WTC11 (cell line): Measurements from ENCODE around the gene RPS10.

Source experiments
- AFF4 ChIP-seq: sonication (generic); formaldehyde crosslinking; IDR thresholded peaks from 2 replicates; pipeline ENCODE4 v1.8.1; 2023; ENCODE audit warnings: mild to moderate bottlenecking, missing genetic modification reagents, borderline replicate concordance
- ATF3 ChIP-seq: sonication (generic); formaldehyde crosslinking; conservative IDR thresholded peaks from 2 replicates; pipeline ENCODE4 v1.8.1; 2022; ENCODE audit warnings: mild to moderate bottlenecking, missing genetic modification reagents
- CTCF ChIP-seq: fragments of 200-600 bp; IDR thresholded peaks from 2 replicates; pipeline ENCODE4 v1.8.0; 2022; ENCODE audit warnings: antibody characterized with exemption
- IRF1 ChIP-seq: sonication (generic); formaldehyde crosslinking; IDR thresholded peaks from 2 replicates; pipeline ENCODE4 v1.8.0; 2023; ENCODE audit warnings: missing genetic modification reagents
- NFE2L1 ChIP-seq: sonication (generic); formaldehyde crosslinking; IDR thresholded peaks from 2 replicates; pipeline ENCODE4 v1.8.1; 2023; ENCODE audit warnings: missing genetic modification reagents
- NFYB ChIP-seq: sonication (generic); formaldehyde crosslinking; conservative IDR thresholded peaks from 2 replicates; pipeline ENCODE4 v1.8.0; 2022; ENCODE audit warnings: low read depth, missing genetic modification reagents
- PRDM15 ChIP-seq: sonication (generic); formaldehyde crosslinking; IDR thresholded peaks from 2 replicates; pipeline ENCODE4 v1.8.0; 2022; ENCODE audit warnings: missing genetic modification reagents
- TCF7 ChIP-seq: sonication (generic); formaldehyde crosslinking; IDR thresholded peaks from 2 replicates; pipeline ENCODE4 v1.8.0; 2022; ENCODE audit warnings: mild to moderate bottlenecking, low read depth, missing genetic modification reagents, moderate library complexity
- TEAD1 ChIP-seq: sonication (generic); formaldehyde crosslinking; IDR thresholded peaks from 2 replicates; pipeline ENCODE4 v1.8.0; 2022; ENCODE audit warnings: mild to moderate bottlenecking, missing genetic modification reagents
- TP53 ChIP-seq: sonication (generic); formaldehyde crosslinking; IDR thresholded peaks from 2 replicates; pipeline ENCODE4 v1.8.1; 2023; ENCODE audit warnings: mild to moderate bottlenecking, missing genetic modification reagents
- USF2 ChIP-seq: sonication (generic); formaldehyde crosslinking; IDR thresholded peaks from 2 replicates; pipeline ENCODE4 v1.8.1; 2023; ENCODE audit warnings: mild to moderate bottlenecking, missing genetic modification reagents, moderate library complexity
- ZNF138 ChIP-seq: sonication (generic); formaldehyde crosslinking; conservative IDR thresholded peaks from 2 replicates; pipeline ENCODE4 v1.8.1; 2022; ENCODE audit warnings: mild to moderate bottlenecking, moderate library complexity, missing genetic modification reagents
- ZNF425 ChIP-seq: fragments of 250-450 bp; sonication (Bioruptor Pico); conservative IDR thresholded peaks from 2 replicates; pipeline ENCODE4 v1.9.0; 2021; ENCODE audit warnings: mild to moderate bottlenecking

GRCh38 chr6:34393966-34394305 lies 31.9 kb downstream of the RPS10 start:
- no peak for TF ChIP-seq CTCF
- no peak for TF ChIP-seq TP53 (CRISPR knock-in tag)
- no peak for TF ChIP-seq USF2 (CRISPR knock-in tag)
- TF ChIP-seq IRF1 (CRISPR knock-in tag): no peak
- TF ChIP-seq TCF7 (CRISPR knock-in tag): no peak
- TF ChIP-seq TEAD1 (CRISPR knock-in tag): no peak
- TF ChIP-seq NFYB (CRISPR knock-in tag): no peak
- no peak for TF ChIP-seq ATF3 (CRISPR knock-in tag)
- no peak for TF ChIP-seq ZNF138 (CRISPR knock-in tag)
- no peak for TF ChIP-seq ZNF425
- no peak for TF ChIP-seq AFF4 (CRISPR knock-in tag)
- no peak for TF ChIP-seq PRDM15 (CRISPR knock-in tag)
- no peak for TF ChIP-seq NFE2L1
